Measurements from ENCODE around the gene FOXN4. TPM values are rescaled to one million over a fixed set of nuclear protein-coding genes. Genes with fewer than 3 reads are reported as not detected.

FOXN4 gene
- total and polyA plus RNA-seq, 2 donors (not counting 3 experiments of a cell fraction or from before 2014, with no cell fraction given) = not detected

DNA sequence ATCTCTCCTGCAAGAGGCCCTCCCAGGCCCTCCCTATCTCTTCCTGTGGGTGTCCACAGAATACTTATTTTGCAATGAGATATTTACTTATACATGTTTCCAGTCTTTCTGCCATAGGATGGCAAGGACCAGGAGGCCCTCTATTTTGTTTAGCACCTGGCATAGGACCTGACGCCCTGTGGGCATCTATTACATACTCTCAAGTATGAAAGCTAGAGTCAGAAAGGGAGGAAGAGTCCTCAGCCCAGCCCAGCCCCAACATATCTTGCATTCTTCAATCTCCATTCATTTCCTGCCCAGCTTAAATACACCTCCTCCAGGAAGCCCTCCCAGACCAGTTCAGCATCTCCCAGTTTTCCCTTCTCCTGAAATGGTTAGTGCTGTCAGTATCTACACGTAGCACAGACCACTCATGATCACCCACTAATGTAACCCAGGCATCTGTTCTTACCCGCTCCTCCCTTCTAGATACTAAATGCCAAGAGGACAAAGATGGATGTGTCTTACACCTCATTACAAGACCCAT is 7.4 kb downstream of the FOXN4 start:
- H3K9me1 ChIP-seq (replicated peaks; ENCODE audit: control insufficient read depth, extremely low read depth, insufficient read depth, low read length) = no peaks in the 10 kb centered on the region
- no peaks in the 10 kb centered on the region for H4K20me1 ChIP-seq (replicated peaks; ENCODE audit: control insufficient read depth, extremely low read depth, insufficient read depth, low read length)
- H3K27me3 ChIP-seq (ENCODE audit: control insufficient read depth in 2 of 2, insufficient read depth in 2 of 2, low read length in 2 of 2) = peaks cover 9 to 12% of the 10 kb centered on the region in 2 experiments
- H2AFZ ChIP-seq (ENCODE audit: low read depth, low read length) = no peak overlapping the region
- intact Hi-C loops (cut with micrococcal nuclease) (no loop called here), dilution Hi-C loops (cut with MboI; ENCODE audit: extremely low pct_ligation_motif_present, low sequenced_read_pairs) (no loop called here)
- H3K79me2 ChIP-seq (ENCODE audit: control insufficient read depth, insufficient read depth, low read length) = no peaks in the 10 kb centered on the region
- H3K4me2 ChIP-seq (ENCODE audit: insufficient read depth, low read length) = no peak overlapping the region
- no peak overlapping the region for H3K4me3 ChIP-seq (replicated peaks in 1 of 3; ENCODE audit: insufficient read depth in 1 of 3, low read depth in 1 of 3, low read length in 3 of 3)
- no peak overlapping the region for H3K9ac ChIP-seq (replicated peaks; ENCODE audit: extremely low read depth, insufficient read depth, low read length)
- no peaks in the 10 kb centered on the region for H3K9me3 ChIP-seq (replicated peaks; ENCODE audit: control insufficient read depth, insufficient read depth, low read length)
- BruUV-seq (replicated peaks) = no TSS peak
- no peaks in the 10 kb centered on the region for H3K4me1 ChIP-seq (ENCODE audit: control insufficient read depth, extremely low read depth, insufficient read depth, low read length)
- DNase-seq (ENCODE audit: low read depth, low spot score) = no peak
- CTCF ChIA-PET = no interaction called here
- H3K27ac ChIP-seq (ENCODE audit: insufficient read depth, low read depth, low read length) = no peak overlapping the region
- POLR2A ChIA-PET = no interaction called here
- FAIRE-seq = no peak
- TF ChIP-seq POLR2AphosphoS5 (IDR thresholded peaks at IDR 0.05; ENCODE audit: insufficient read depth, low read depth, low read length) (no peak), MYC (IDR thresholded peaks at IDR 0.05; ENCODE audit: low read depth, low read length) (no peak), GATA2 (IDR thresholded peaks at IDR 0.05; ENCODE audit: insufficient read depth, insufficient read length, low read depth, low read length) (no peak), FOS (IDR thresholded peaks at IDR 0.05; ENCODE audit: borderline replicate concordance, insufficient read depth, low read length) (no peak), JUN (IDR thresholded peaks at IDR 0.05; ENCODE audit: borderline replicate concordance, insufficient read depth, insufficient read length, low read depth) (no peak), POLR2A (IDR thresholded peaks at IDR 0.05; ENCODE audit: low read depth, low read length) (no peak)
- H3K36me3 ChIP-seq (ENCODE audit: control insufficient read depth in 2 of 2, extremely low read depth in 1 of 2, insufficient read depth in 2 of 2, low read length in 2 of 2) = no peaks in the 10 kb centered on the region

GRCh38 chr12:109299849-109300248 is 9.2 kb downstream of the FOXN4 start:
- H3K79me2 ChIP-seq (ENCODE audit: control insufficient read depth, insufficient read depth, low read length) = no peaks in the 10 kb centered on the region
- DNase-seq (ENCODE audit: low read depth, low spot score) (no peak), FAIRE-seq (no peak)
- dilution Hi-C loops (cut with MboI; ENCODE audit: extremely low pct_ligation_motif_present, low sequenced_read_pairs) (no loop called here), intact Hi-C loops (cut with micrococcal nuclease) (no loop called here)
- H4K20me1 ChIP-seq (replicated peaks; ENCODE audit: control insufficient read depth, extremely low read depth, insufficient read depth, low read length) = no peaks in the 10 kb centered on the region
- H3K27ac ChIP-seq (ENCODE audit: insufficient read depth, low read depth, low read length) = no peak overlapping the region
- TF ChIP-seq MAX (IDR thresholded peaks at IDR 0.05; ENCODE audit: insufficient read depth, insufficient read length) (no peak), POLR2A (IDR thresholded peaks at IDR 0.05; ENCODE audit: low read depth, low read length) (no peak), JUN (IDR thresholded peaks at IDR 0.05; ENCODE audit: borderline replicate concordance, insufficient read depth, insufficient read length, low read depth) (no peak), MYC (IDR thresholded peaks at IDR 0.05; ENCODE audit: low read depth, low read length) (no peak), POLR2AphosphoS5 (IDR thresholded peaks at IDR 0.05; ENCODE audit: insufficient read depth, low read depth, low read length) (no peak), GATA2 (IDR thresholded peaks at IDR 0.05; ENCODE audit: insufficient read depth, insufficient read length, low read depth, low read length) (no peak), CTCF (IDR thresholded peaks at IDR 0.05; ENCODE audit: extremely low read depth in 1 of 2, insufficient read depth in 1 of 2, low read depth in 1 of 2, low read length in 2 of 2) (no peak), EZH2 (IDR thresholded peaks at IDR 0.05; ENCODE audit: borderline replicate concordance, low read depth, low read length, severe bottlenecking) (no peak), FOS (IDR thresholded peaks at IDR 0.05; ENCODE audit: borderline replicate concordance, insufficient read depth, low read length) (no peak)
- peaks cover 0 to under 1% of the 10 kb centered on the region in 2 experiments for H3K27me3 ChIP-seq (ENCODE audit: control insufficient read depth in 2 of 2, insufficient read depth in 2 of 2, low read length in 2 of 2)
- no peak overlapping the region for H3K4me2 ChIP-seq (ENCODE audit: insufficient read depth, low read length)
- no peak overlapping the region for H2AFZ ChIP-seq (ENCODE audit: low read depth, low read length)
- no peaks in the 10 kb centered on the region for H3K9me1 ChIP-seq (replicated peaks; ENCODE audit: control insufficient read depth, extremely low read depth, insufficient read depth, low read length)
- CTCF ChIA-PET = no interaction called here
- H3K9me3 ChIP-seq (replicated peaks; ENCODE audit: control insufficient read depth, insufficient read depth, low read length) = no peaks in the 10 kb centered on the region
- H3K9ac ChIP-seq (replicated peaks; ENCODE audit: extremely low read depth, insufficient read depth, low read length) = no peak overlapping the region
- BruUV-seq (replicated peaks) = no TSS peak
- H3K4me1 ChIP-seq (ENCODE audit: control insufficient read depth, extremely low read depth, insufficient read depth, low read length) = no peaks in the 10 kb centered on the region
- H3K4me3 ChIP-seq (replicated peaks in 1 of 3; ENCODE audit: insufficient read depth in 1 of 3, low read depth in 1 of 3, low read length in 3 of 3) = no peak overlapping the region
- POLR2A ChIA-PET = no interaction called here
- H3K36me3 ChIP-seq (ENCODE audit: control insufficient read depth in 2 of 2, extremely low read depth in 1 of 2, insufficient read depth in 2 of 2, low read length in 2 of 2) = no peaks in the 10 kb centered on the region

All from endothelial cell of umbilical vein (primary cell).